GM12874 (cell line): ENCODE results near the gene IGFBP5.

ENCODE experiments used
- TF ChIP-seq, protein P1 (sequence below): IDR thresholded peaks from 2 replicates; pipeline ENCODE4 v1.5.1; 2011; ENCODE audit warnings: low read depth, mild to moderate bottlenecking, control low read depth, low read length, moderate library complexity; ENCODE audit not compliant: insufficient read depth

Gene IGFBP5

DNA sequence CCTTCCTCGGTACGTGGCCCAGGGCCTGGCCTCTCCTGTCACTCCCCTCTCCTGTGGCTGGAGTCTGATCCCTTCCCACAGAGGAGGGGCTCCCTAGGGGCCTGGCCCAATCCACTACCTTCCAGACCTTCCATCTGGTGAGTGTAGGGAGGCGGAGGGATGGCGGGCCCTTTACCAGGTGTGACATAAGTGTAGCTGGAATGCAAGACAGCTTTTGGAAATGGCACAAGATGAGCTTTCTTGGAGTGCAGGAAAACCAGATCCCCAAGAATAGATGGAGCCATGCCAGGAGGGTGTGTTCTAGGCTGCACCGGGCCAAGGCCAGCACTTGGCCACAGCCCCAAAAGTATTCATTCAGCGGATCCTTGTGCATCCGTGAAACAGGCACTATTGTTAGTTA lies 30.1 kb downstream of the IGFBP5 start:
- TF ChIP-seq, protein P1, sequence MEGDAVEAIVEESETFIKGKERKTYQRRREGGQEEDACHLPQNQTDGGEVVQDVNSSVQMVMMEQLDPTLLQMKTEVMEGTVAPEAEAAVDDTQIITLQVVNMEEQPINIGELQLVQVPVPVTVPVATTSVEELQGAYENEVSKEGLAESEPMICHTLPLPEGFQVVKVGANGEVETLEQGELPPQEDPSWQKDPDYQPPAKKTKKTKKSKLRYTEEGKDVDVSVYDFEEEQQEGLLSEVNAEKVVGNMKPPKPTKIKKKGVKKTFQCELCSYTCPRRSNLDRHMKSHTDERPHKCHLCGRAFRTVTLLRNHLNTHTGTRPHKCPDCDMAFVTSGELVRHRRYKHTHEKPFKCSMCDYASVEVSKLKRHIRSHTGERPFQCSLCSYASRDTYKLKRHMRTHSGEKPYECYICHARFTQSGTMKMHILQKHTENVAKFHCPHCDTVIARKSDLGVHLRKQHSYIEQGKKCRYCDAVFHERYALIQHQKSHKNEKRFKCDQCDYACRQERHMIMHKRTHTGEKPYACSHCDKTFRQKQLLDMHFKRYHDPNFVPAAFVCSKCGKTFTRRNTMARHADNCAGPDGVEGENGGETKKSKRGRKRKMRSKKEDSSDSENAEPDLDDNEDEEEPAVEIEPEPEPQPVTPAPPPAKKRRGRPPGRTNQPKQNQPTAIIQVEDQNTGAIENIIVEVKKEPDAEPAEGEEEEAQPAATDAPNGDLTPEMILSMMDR, result no peak

DNA sequence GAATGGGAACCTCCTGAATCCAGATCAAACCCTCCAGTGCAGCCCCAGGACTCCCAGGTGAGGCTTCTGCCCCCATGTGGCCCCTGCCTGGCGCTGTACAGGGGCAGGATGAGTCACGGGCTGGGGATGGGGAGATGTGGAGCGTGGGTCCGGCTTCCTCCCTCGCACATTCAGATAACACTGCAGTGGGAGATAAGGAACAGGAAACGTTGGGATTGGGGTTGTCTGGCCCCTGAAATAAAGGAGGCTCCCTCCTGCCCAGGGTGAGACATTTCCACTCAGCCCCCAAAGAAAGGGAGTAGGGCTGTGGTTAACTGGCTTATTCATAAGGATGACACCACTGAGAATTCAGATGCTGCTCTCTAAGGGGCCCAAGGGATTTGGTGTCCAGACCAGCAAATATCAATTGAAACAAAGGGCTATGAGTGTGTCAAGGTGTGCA lies 30.7 kb downstream of the IGFBP5 start:
- TF ChIP-seq, protein P1, result 0 out of 2 replicates have a peak, but pooled peaks have one; percentile 9

DNA sequence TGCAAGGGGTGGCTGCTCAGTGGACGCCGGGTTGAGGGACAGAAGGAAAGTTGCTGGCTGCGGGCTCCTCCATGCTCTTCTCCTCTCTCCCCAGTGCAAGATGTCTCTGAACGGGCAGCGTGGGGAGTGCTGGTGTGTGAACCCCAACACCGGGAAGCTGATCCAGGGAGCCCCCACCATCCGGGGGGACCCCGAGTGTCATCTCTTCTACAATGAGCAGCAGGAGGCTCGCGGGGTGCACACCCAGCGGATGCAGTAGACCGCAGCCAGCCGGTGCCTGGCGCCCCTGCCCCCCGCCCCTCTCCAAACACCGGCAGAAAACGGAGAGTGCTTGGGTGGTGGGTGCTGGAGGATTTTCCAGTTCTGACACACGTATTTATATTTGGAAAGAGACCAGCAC lies 31.5 kb downstream of the IGFBP5 start:
- TF ChIP-seq, protein P1, result no peak

DNA sequence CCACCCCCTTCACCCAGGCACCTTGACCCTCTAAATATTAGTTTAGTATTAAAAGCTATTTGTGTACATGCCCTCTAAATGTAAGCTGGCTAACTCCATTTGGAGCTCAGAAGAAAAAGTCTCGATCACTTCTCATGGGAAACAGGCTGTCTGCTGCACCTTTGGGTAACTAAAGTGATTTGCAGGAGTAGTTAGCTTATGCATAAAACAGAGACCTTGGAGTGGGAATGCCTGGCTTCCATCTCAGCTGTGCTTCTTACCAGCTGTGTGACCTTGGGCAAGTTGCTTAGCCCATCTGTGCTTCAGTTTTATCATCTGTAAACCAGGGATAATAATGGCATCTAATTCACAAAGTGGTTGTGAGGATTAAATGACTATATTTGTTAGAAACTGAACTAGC lies 32.2 kb downstream of the IGFBP5 start:
- TF ChIP-seq, protein P1, result no peak

DNA sequence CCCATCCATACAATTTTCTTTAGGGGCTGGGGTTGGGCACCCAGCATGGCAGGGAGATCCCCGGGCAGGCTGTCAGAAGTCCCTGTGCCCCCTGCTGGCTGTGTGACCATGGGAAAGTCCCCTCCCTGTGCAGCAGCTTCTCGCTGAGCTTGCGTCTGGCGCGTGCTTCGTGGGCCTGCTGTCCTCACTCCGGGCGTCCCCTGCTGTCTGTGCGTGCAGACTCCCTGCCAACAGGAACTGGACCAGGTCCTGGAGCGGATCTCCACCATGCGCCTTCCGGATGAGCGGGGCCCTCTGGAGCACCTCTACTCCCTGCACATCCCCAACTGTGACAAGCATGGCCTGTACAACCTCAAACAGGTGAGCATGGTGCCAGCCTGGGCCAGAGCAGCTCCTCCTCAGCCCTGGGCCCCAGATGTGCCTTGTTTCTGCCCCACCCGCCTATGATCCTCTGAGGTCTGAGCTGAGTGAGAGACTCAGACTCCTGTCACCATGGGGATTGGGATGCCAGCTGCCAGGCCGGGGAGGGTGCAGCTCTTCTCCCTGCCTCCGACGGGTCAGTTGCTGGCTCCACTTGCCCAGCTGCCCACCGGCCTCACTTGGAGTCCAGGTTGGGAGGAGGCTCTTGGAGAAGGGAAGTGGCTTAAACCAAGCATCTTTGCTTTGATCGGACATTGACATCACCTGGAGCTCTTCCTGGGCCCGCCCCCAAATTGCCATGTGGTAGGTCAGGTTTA lies 33.5 kb downstream of the IGFBP5 start:
- TF ChIP-seq, protein P1, result peak; percentile 15; the same call in 1 of the 2 replicates

DNA sequence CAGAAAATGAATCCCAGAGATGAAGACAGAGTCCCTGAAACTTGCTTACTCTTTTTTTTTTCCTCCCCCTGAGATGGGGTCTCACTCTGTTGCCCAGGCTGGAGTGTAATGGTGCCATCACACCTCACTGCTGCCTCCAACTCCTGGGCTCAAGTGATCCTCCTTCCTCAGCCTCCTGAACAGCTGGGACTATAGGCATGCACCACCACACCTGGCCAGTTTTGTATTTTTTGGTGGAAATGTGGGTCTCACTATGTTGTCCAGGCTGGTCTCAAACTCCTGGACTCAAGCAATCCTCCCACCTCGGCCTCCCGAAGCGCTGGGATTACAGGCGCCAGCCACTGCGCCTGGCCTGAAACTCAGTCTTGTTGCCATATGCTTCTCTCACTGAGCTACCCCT lies 34.3 kb downstream of the IGFBP5 start:
- TF ChIP-seq, protein P1, result no peak

DNA sequence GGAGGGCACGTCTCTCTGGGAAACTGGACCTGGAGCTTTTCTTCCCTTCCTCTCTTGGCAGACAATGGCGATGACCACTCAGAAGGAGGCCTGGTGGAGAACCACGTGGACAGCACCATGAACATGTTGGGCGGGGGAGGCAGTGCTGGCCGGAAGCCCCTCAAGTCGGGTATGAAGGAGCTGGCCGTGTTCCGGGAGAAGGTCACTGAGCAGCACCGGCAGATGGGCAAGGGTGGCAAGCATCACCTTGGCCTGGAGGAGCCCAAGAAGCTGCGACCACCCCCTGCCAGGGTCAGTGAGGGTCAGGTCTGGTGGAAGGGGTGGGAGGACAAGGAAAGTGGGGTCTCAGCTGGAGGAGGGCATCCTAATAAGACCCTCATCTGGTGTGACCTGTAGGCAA lies 34.9 kb downstream of the IGFBP5 start:
- TF ChIP-seq, protein P1, result no peak
